Naive B cell (primary cell): Measurements from ENCODE around the gene TDRD7. TPM values are rescaled to one million over a fixed set of nuclear protein-coding genes. Genes with fewer than 3 reads are reported as not detected.
A peak's percentile ranks its signal among the peaks of the same experiment; 100 is the strongest.

Experiments
- ATAC-seq, 2 donors: fragments of 150-1000 bp; cut with Tn5 transposase; 2 replicates each; pipeline ENCODE4 v1.10.0; 2021; ENCODE audit warnings: low read depth in 2 of 2, mild to moderate bottlenecking in 2 of 2, moderate library complexity in 2 of 2
- DNase-seq: peaks from one replicate; pipeline ENCODE4 v3.0.0; 2022
- H3K27ac Mint-ChIP-seq, 6 donors: one replicate each; pipeline ENCODE4 v1.8.0; 2020 to 2022; ENCODE audit warnings: mild to moderate bottlenecking in 6 of 6, mixed read lengths in 6 of 6, moderate library complexity in 5 of 6, inconsistent platforms in 2 of 6
- H3K27me3 Mint-ChIP-seq, 3 donors: one replicate each; pipeline ENCODE4 v1.8.0; 2021 to 2022; ENCODE audit warnings: mixed read lengths in 3 of 3, mild to moderate bottlenecking in 1 of 3
- H3K36me3 Mint-ChIP-seq, 2 donors: one replicate each; pipeline ENCODE4 v1.8.0; 2020 to 2022; ENCODE audit warnings: mixed read lengths in 2 of 2, inconsistent platforms in 1 of 2, mild to moderate bottlenecking in 1 of 2
- H3K4me1 Mint-ChIP-seq, 3 donors: one replicate each; pipeline ENCODE4 v1.8.0; 2020 to 2022; ENCODE audit warnings: mixed read lengths in 3 of 3, inconsistent platforms in 1 of 3, mild to moderate bottlenecking in 1 of 3, moderate library complexity in 1 of 3
- H3K4me3 Mint-ChIP-seq, 8 donors: one replicate each; pipeline ENCODE4 v1.8.0; 2020 to 2022; ENCODE audit warnings: mild to moderate bottlenecking in 8 of 8, mixed read lengths in 8 of 8, moderate library complexity in 8 of 8, inconsistent platforms in 2 of 8
- H3K9me3 Mint-ChIP-seq, 7 donors: one replicate each; pipeline ENCODE4 v1.8.0; 2020 to 2022; ENCODE audit warnings: mixed read lengths in 7 of 7, mild to moderate bottlenecking in 5 of 7, inconsistent platforms in 2 of 7, moderate library complexity in 1 of 7
- polyA plus RNA-seq, 6 donors: library from polyadenylated mRNA; unstranded; fragments of 300-500 nt; fragmentation: Illumina TruSeq; gene quantifications; one replicate each; pipeline ENCODE4 v1.2.3, GENCODE V29; 2021; ENCODE audit warnings: low read depth in 6 of 6

TDRD7 gene
- polyA plus RNA-seq, 6 donors from 2014 or later: 4.8 to 14.7 (median 9.5) TPM; not detected in 1

DNA sequence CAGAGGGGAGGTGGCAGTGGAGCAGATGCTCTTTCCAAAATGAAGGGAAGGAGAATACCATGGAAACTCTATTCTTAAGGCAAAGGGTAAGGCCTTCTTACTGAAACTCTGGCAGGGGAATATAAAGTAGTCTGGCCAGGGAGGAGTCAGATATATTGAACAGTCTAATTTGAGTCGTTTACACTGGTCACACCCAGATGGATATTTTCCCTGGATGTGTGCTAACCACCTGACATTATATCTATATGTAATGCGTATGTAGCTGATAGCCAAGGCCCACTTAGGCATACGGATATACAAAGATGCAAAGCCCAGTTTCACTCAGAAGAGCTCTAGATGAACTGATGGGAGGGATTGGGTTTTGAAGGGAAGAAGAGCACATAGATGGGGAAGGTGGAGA is 7.0 kb downstream of the TDRD7 start:
- H3K27me3 Mint-ChIP-seq: no peaks in the 10 kb centered on the region
- DNase-seq: no peak
- H3K27ac Mint-ChIP-seq: no peak overlapping the region
- H3K9me3 Mint-ChIP-seq: peaks cover 0 to 26% (median 15%) of the 10 kb centered on the region in 7 donors
- peaks cover 18 to 39% (median 28%) of the 10 kb centered on the region in 3 donors for H3K4me1 Mint-ChIP-seq
- no peak for ATAC-seq
- no peak overlapping the region for H3K4me3 Mint-ChIP-seq
- peaks cover 10 to 19% of the 10 kb centered on the region in 2 donors for H3K36me3 Mint-ChIP-seq

DNA sequence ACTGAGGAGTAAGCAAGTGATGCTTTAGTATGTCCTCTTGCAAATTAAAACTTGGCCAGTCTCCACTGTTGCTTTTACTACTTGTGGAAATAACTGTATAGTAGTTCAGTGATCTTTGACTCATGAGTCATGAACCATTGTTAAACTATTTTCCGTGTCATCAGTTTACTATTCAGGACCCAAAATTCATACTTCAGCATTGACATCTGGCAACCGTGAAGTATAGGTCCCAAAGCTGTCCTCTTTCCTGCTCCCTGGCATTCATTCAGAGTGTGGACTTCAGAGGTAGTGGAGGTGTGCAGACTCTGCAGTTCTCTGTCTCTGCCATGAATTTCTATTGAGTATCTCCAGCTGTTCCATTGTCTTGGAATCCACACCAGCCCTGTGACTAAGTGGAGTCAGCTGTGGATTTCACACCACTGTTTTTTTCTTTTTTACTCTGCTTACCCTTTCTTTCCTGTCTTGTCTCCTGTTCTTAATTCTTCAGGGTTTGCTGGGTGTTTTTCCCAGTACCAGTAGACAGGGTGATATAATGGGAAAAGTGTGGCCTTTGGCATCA is 7.5 kb downstream of the TDRD7 start:
- ATAC-seq: no peak
- peak overlapping the region in 1 of 6 donors; percentile 4 for H3K27ac Mint-ChIP-seq
- H3K9me3 Mint-ChIP-seq: peaks cover 0 to 29% (median 15%) of the 10 kb centered on the region in 7 donors
- H3K27me3 Mint-ChIP-seq: no peaks in the 10 kb centered on the region
- H3K4me1 Mint-ChIP-seq: peaks cover 20 to 39% (median 28%) of the 10 kb centered on the region in 3 donors
- no peak for DNase-seq
- H3K36me3 Mint-ChIP-seq: peaks cover 10 to 19% of the 10 kb centered on the region in 2 donors
- H3K4me3 Mint-ChIP-seq: no peak overlapping the region

DNA sequence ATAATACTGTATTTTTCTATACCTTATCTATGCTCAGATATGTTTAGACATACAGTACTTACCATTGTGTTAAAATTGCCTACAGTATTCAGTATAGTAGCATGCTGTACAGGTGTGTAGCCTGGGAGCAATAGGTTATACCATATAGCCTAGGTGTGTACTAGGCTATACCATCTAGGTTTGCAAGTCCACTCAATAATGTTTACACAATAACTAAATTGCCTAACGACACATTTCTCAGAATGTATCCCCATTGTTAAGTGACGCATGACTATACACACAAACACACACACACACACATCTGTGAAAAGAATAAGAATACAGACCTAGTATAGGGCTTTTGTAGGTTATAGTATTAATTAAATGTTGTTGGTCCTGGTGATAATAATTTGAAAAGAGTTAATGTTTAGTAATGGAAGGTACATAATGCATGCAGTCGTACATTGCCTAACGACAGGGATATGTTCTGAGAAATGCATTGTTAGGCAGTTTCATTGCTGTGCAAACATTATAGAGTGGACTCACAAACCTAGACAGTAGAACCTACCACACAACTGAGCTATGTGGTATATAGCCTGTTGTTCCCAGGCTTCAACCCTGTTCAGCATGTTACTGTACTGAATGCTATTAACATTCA is 13.6 kb downstream of the TDRD7 start:
- Mint-ChIP-seq H3K9me3 (peaks cover 0 to 30% (median 13%) of the 10 kb centered on the region in 7 donors), H3K4me1 (peaks cover 10 to 11% (median 10%) of the 10 kb centered on the region in 3 donors)
- ATAC-seq: no peak

DNA sequence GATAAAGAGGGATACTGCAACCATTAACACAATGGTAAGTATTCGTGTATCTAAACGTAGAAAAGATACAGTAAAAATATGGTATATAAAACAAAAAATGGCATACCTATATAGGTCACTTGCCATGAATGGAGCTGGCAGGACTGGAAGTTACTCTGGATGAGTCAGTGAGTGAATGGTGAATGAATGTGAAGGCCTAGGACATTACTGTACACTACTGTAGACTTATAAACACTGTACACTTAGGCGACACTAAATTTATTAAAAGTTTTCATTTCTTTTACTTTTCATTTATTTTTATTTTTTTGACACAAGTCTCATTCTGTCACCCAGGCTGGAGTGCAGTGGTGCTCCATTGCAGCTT is 14.1 kb downstream of the TDRD7 start:
- Mint-ChIP-seq H3K9me3 (peaks cover 0 to 27% (median 10%) of the 10 kb centered on the region in 7 donors), H3K27ac (no peak overlapping the region), H3K36me3 (peaks cover 25 to 30% of the 10 kb centered on the region in 2 donors), H3K4me1 (peaks cover 10 to 11% (median 10%) of the 10 kb centered on the region in 3 donors), H3K27me3 (no peaks in the 10 kb centered on the region), H3K4me3 (no peak overlapping the region)
- ATAC-seq (no peak), DNase-seq (no peak)

More for the DNA sequence above, 13.6 kb downstream of the TDRD7 start:
- Mint-ChIP-seq H3K36me3 (peaks cover 28 to 30% of the 10 kb centered on the region in 2 donors), H3K27me3 (no peaks in the 10 kb centered on the region), H3K27ac (no peak overlapping the region), H3K4me3 (no peak overlapping the region)
- no peak for DNase-seq

DNA sequence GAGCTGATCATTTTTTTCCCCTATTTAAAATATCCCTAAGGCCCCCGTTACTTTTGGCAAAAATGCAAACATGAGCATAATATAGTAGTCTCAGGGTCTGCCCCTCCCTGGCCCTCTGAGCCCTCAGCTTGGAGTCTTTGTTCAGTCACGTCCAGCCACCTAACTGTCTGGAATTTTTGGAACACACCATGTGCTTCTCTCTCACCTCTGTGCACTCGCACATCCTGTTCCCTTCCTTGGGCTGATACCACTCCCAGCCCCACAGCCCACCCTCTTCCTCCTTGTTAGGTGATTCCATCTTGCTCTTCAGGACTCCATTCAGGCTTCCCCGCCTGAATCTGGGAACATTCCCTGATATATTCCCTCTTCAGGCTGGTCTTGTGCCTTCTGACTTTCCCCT is 16.0 kb downstream of the TDRD7 start:
- peaks cover 25 to 35% of the 10 kb centered on the region in 2 donors for H3K36me3 Mint-ChIP-seq
- DNase-seq (no peak), ATAC-seq (no peak)
- H3K27me3 Mint-ChIP-seq: no peaks in the 10 kb centered on the region
- no peak overlapping the region for H3K4me3 Mint-ChIP-seq
- peaks cover 0 to 14% (median 6%) of the 10 kb centered on the region in 7 donors for H3K9me3 Mint-ChIP-seq
- peaks cover 3 to 11% (median 10%) of the 10 kb centered on the region in 3 donors for H3K4me1 Mint-ChIP-seq
- H3K27ac Mint-ChIP-seq: no peak overlapping the region

DNA sequence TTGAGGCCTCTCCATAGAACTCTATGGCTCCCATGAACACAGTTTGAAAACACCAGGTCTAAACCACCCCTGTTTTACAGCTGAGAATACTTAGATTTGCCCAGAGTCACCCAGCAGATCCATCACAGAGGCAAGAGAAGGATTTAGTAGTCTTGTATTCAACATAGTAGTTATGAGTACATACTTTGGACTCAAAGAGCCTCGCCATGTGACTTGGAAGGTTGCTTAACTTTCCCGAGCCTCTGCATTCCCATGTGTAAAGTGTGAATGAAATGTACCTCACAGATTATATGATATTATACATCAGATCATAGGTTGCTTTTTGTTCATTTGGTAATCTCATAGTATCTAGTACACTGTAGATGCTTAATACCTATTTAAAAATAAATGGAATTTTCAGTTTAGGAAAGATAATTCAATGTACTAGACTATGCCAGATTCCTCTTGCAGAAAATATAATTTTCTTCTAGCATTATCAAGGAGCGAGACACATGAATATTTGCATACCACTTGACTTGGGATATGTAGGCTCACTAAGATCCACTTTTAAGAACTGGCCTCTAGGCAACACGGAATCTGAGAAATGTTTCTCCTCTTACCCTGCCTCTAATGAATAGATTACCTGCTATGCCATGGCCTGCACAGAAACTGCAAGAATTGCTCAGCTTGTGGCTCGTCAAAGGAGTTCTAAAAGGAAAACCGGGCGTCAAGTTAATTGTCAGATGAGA is 18.6 kb downstream of the TDRD7 start:
- Mint-ChIP-seq H3K27ac (no peak overlapping the region), H3K4me1 (peaks cover 7 to 10% (median 8%) of the 10 kb centered on the region in 3 donors), H3K4me3 (no peak overlapping the region), H3K36me3 (peaks cover 25 to 41% of the 10 kb centered on the region in 2 donors), H3K27me3 (no peaks in the 10 kb centered on the region), H3K9me3 (no peaks in the 10 kb centered on the region)
- DNase-seq (no peak), ATAC-seq (no peak)

DNA sequence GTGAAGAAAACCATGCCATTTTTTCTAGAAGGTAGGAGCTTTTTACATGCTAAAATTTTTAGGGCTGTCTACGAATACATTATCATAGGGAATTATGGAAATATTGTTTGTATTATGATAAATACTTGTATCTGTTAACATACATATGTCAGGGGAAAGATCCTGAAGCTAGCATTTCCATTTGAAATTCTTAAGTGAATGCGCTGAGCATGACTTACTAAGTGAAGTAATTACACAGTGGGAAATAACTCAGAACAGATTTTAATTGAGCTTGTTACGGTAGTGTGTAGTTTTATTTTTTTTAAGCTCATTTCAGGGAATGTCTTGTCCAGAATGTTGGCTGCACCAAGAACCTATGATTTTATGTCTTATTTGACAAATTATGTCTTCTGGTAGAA is 19.1 kb downstream of the TDRD7 start:
- Mint-ChIP-seq H3K27ac (no peak overlapping the region), H3K4me1 (peaks cover 7 to 10% (median 8%) of the 10 kb centered on the region in 3 donors), H3K27me3 (no peaks in the 10 kb centered on the region), H3K9me3 (no peaks in the 10 kb centered on the region), H3K36me3 (peaks cover 25 to 41% of the 10 kb centered on the region in 2 donors), H3K4me3 (no peak overlapping the region)
- DNase-seq (no peak), ATAC-seq (no peak)

DNA sequence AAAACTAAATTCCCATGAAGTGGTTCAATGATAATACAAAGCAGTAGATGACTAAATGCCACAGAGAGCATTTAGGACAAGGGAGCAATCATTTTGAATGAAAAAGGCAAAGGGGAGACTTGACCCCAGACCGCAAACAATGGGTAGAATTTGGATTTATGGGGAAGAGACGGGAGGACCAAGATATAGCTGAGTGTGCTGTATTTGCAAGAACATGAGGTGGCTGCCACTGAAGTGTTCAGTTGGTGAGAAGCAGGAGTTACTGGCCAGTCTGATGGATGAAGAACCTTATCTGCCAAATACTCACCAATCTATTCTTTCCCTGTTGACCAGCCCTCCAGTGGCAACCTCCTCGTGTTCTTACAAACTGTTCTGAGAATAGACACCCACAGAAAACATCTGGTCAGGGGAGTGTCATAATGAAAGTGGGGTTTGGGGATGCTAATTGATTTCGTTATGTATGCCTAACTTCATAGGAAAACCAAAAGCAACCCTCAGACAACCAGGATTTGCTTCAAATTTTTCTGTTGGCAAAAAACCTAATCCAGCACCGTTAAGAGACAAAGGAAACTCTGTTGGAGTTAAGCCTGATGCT is 19.8 kb downstream of the TDRD7 start:
- no peak overlapping the region for H3K27ac Mint-ChIP-seq
- H3K4me3 Mint-ChIP-seq: no peak overlapping the region
- no peaks in the 10 kb centered on the region for H3K27me3 Mint-ChIP-seq
- peaks cover 7 to 10% (median 8%) of the 10 kb centered on the region in 3 donors for H3K4me1 Mint-ChIP-seq
- peaks cover 27 to 41% of the 10 kb centered on the region in 2 donors for H3K36me3 Mint-ChIP-seq
- ATAC-seq (no peak), DNase-seq (no peak)
- H3K9me3 Mint-ChIP-seq: no peaks in the 10 kb centered on the region

DNA sequence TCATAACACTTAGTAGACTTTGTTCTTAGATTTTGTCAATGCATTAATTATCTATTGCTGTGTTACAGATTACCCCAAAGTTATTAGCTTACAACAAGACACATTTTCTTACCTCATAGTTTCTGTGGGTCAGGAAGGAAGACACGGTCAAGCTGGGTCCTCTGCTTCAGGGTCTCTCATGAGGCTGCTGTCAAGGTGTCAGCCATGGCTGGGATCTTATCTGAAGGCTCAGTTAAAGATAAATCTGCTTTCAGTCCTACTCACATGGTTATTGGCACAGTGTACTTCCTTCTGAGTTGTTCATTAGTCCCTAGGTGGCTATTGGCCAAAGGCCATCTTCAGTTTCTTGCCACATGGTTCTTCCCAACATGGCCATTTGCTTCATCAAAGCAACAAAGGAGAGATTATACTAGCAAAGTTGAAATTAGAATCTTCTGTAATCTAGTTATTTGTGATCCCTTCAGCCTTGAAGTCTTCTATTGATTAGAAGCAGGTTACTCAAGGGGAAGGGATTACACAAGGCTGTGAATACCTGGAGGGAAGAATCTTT is 25.2 kb downstream of the TDRD7 start:
- ATAC-seq (no peak), DNase-seq (no peak)
- Mint-ChIP-seq H3K4me3 (no peak overlapping the region), H3K9me3 (no peaks in the 10 kb centered on the region), H3K36me3 (peaks cover 13 to 24% of the 10 kb centered on the region in 2 donors), H3K27me3 (no peaks in the 10 kb centered on the region), H3K27ac (peak overlapping the region in 1 of 6 donors; percentile 34), H3K4me1 (peaks cover 0 to 4% (median 0%) of the 10 kb centered on the region in 3 donors)

DNA sequence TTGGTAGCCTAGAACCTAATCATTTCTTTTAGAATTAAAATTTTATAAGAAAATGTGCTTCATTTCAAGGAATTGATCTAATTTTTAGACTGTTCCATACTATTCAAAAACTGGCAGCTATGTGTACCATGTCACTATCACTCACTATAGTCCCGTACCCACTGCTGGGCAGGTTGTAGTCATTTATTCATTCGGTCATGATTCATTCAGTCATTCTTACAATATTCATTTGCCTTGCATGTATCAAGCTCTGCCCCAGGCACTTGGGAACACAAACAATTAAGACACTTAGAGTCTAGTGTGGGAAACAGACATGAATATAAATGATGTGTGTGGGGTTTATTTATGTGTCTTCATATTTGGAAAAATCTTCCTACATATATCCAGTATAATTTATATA is 26.4 kb downstream of the TDRD7 start:
- no peaks in the 10 kb centered on the region for H3K9me3 Mint-ChIP-seq
- H3K4me3 Mint-ChIP-seq: no peak overlapping the region
- H3K27ac Mint-ChIP-seq: no peak overlapping the region
- H3K36me3 Mint-ChIP-seq: peaks cover 13 to 23% of the 10 kb centered on the region in 2 donors
- ATAC-seq: no peak
- H3K27me3 Mint-ChIP-seq: no peaks in the 10 kb centered on the region
- no peak for DNase-seq
- peaks cover 0 to 3% (median 0%) of the 10 kb centered on the region in 3 donors for H3K4me1 Mint-ChIP-seq

DNA sequence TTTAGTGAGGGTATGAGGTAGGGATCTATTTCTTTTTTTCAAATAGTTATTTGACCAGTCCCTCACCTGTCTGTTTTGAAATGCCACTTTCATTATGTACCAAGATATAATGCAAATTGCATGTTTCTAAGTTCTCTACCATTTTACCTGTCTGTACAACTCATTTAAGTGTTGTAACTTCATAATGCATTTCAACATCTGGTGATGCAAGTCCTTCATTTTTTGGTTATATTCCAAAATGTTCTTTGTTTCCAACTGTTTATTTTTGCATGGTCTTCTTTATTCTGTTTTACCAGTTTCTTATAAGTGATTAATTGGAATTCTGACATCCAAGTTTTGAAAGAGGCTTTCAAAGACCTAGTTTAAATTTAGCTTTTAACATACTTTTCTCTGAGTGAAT is 26.8 kb downstream of the TDRD7 start:
- no peak overlapping the region for H3K4me3 Mint-ChIP-seq
- DNase-seq (no peak), ATAC-seq (no peak)
- no peak overlapping the region for H3K27ac Mint-ChIP-seq
- H3K27me3 Mint-ChIP-seq: no peaks in the 10 kb centered on the region
- H3K4me1 Mint-ChIP-seq: no peaks in the 10 kb centered on the region
- peaks cover 9 to 21% of the 10 kb centered on the region in 2 donors for H3K36me3 Mint-ChIP-seq
- no peaks in the 10 kb centered on the region for H3K9me3 Mint-ChIP-seq

DNA sequence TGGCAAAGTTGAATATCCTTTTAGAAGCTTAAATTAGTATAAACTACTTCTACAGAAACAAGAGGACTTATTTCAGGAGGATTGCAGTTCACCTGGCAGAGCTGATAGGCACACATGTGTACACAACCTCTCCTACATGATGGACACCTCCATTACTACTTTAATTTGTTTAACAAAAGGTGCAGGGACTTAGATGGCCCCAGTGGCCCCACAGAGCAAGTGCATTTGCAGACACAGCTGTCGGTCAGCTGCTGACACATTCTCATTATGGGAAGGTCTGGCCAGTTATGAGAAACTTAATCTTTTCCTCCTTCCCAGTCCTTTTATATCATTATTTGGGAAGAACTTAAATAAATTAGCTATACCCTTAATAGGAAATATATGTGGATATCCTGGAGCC is 28.3 kb downstream of the TDRD7 start:
- H3K4me3 Mint-ChIP-seq: no peak overlapping the region
- H3K4me1 Mint-ChIP-seq: no peaks in the 10 kb centered on the region
- DNase-seq (no peak), ATAC-seq (no peak)
- H3K27me3 Mint-ChIP-seq: no peaks in the 10 kb centered on the region
- no peaks in the 10 kb centered on the region for H3K9me3 Mint-ChIP-seq
- peaks cover 2 to 17% of the 10 kb centered on the region in 2 donors for H3K36me3 Mint-ChIP-seq
- H3K27ac Mint-ChIP-seq: no peak overlapping the region

DNA sequence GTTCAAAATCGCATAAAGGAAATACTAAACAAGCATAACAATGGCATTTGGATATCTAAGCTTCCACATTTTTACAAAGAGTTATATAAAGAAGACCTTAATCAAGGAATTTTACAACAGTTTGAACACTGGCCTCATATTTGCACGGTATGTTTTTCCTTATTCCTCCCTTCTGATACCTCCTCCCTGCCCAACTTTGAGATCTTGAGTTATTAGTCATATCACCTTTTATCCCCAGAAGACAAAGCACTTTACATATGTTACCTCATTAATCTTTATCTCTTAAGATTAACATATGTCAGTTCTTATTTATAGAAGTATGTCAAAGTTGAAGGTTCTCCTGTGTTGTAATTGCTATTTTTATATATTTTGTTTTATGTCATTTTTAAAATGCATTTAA is 29.8 kb downstream of the TDRD7 start:
- Mint-ChIP-seq H3K27ac (no peak overlapping the region), H3K27me3 (no peaks in the 10 kb centered on the region), H3K4me1 (no peaks in the 10 kb centered on the region), H3K9me3 (no peaks in the 10 kb centered on the region), H3K4me3 (no peak overlapping the region), H3K36me3 (peaks cover 7 to 18% of the 10 kb centered on the region in 2 donors)
- ATAC-seq (no peak), DNase-seq (no peak)
